Panc1 (cell line): ENCODE data around the gene STK4. TPM values are rescaled to one million over a fixed set of nuclear protein-coding genes. Genes with fewer than 3 reads are reported as not detected.

Experiments used
- ATAC-seq: fragments of 200-7000 bp; cut with Tn5 transposase; 2 replicates; pipeline ENCODE4 v1.9.1; 2020; ENCODE audit warnings: mild to moderate bottlenecking, moderate library complexity
- BruUV-seq: library from RNA; stranded (reverse); fragments of 400-500 nt; replicated peaks from 2 replicates; lab custom pipeline; 2021; lab: Mats Ljungman, UMichigan
- CTCF ChIA-PET: fragments of 300-600 bp; sonication (Branson Sonifier 250); formaldehyde crosslinking; loops from one replicate; lab custom pipeline; 2022; ENCODE audit warnings: antibody characterized with exemption; lab: Charles Lee
- POLR2A ChIA-PET: fragments of 300-600 bp; sonication (Branson Sonifier 250); formaldehyde crosslinking; loops from one replicate; lab custom pipeline; 2022; ENCODE audit warnings: antibody characterized with exemption; lab: Charles Lee
- DNase-seq: peaks from one replicate; pipeline ENCODE4 v3.0.0-alpha.2; 2010; ENCODE audit warnings: low read depth, low spot score
- H3K27ac ChIP-seq: 2 replicates; pipeline ENCODE4 v1.5.1; 2011; ENCODE audit warnings: mild to moderate bottlenecking, low read length, inconsistent platforms
- H3K27me3 ChIP-seq: fragments of 200-500 bp; sonication (Bioruptor generic); 2 replicates; pipeline ENCODE4 v1.6.0; 2014; ENCODE audit warnings: low read length, inconsistent platforms; ENCODE audit not compliant: control insufficient read depth, insufficient read depth
- H3K36me3 ChIP-seq: fragments of 200-500 bp; sonication (Bioruptor generic); 2 replicates; pipeline ENCODE4 v1.5.1; 2014; ENCODE audit warnings: inconsistent platforms, mild to moderate bottlenecking, low read length, moderate library complexity; ENCODE audit not compliant: control insufficient read depth, insufficient read depth
- H3K4me1 ChIP-seq: 2 replicates; pipeline ENCODE4 v1.5.1; 2011; ENCODE audit warnings: inconsistent platforms, mild to moderate bottlenecking, low read length, moderate library complexity; ENCODE audit not compliant: control insufficient read depth, insufficient read depth
- H3K4me3 ChIP-seq, 2 experiments: 2 replicates each; pipeline ENCODE4 v1.5.1; 2011 to 2012; ENCODE audit warnings: low read depth in 2 of 2, low read length in 2 of 2, mild to moderate bottlenecking in 2 of 2, inconsistent platforms in 1 of 2, moderate library complexity in 1 of 2
- H3K9me3 ChIP-seq: fragments of 200-500 bp; sonication (Bioruptor generic); 2 replicates; pipeline ENCODE4 v1.5.1; 2014; ENCODE audit warnings: low read depth, mild to moderate bottlenecking, inconsistent platforms, low read length, moderate library complexity; ENCODE audit not compliant: control insufficient read depth, insufficient read depth
- POLR2AphosphoS5 ChIP-seq: IDR thresholded peaks from 2 replicates; pipeline ENCODE4 v1.6.1; 2012; ENCODE audit warnings: mild to moderate bottlenecking, low read depth, low read length, moderate library complexity
- REST ChIP-seq, 2 experiments: IDR thresholded peaks; 2 replicates each; pipeline ENCODE4 v1.6.1; 2011 to 2012; ENCODE audit warnings: low read depth in 2 of 2, control low read depth in 1 of 2, low read length in 1 of 2, mild to moderate bottlenecking in 1 of 2, moderate library complexity in 1 of 2; ENCODE audit not compliant: insufficient read depth in 1 of 2
- SIN3A ChIP-seq: IDR thresholded peaks from 2 replicates; pipeline ENCODE4 v1.6.1; 2012; ENCODE audit warnings: low read depth, mild to moderate bottlenecking, low read length, moderate library complexity, borderline replicate concordance; ENCODE audit not compliant: insufficient read depth
- TCF7L2 ChIP-seq: IDR thresholded peaks from 2 replicates; pipeline ENCODE4 v1.6.1; 2011; ENCODE audit warnings: mild to moderate bottlenecking, low read depth, low read length, inconsistent platforms
- in situ Hi-C: cut with HindIII; loops from 2 replicates; pipeline ENCODE4 v1.10.0; 2016; ENCODE audit warnings: low sequenced_read_pairs, low pct_unique_long_range_greater_than_20kb
- intact Hi-C: fragments of 100-400 bp; cut with micrococcal nuclease; formaldehyde crosslinking; loops from one replicate; pipeline ENCODE4 v1.10.0; 2022; ENCODE audit not compliant: unreplicated experiment
- total RNA-seq: library from RNA; stranded (reverse); gene quantifications from one replicate; pipeline ENCODE4 v1.2.1, GENCODE V29; 2021; ENCODE audit not compliant: unreplicated experiment
- TF ChIP-seq, protein P1 (sequence below): fragments of 450-650 bp; IDR thresholded peaks from 2 replicates; pipeline ENCODE4 v1.5.1; 2017; ENCODE audit warnings: mild to moderate bottlenecking

The STK4 gene
- total RNA-seq, 1 experiment from 2014 or later = 50.2 TPM

GRCh38 chr20:44990957-44991356 is 24.6 kb downstream of the STK4 start:
- H3K9me3 ChIP-seq = no peaks in the 10 kb centered on the region
- DNase-seq = no peak
- ATAC-seq = no peak
- intact Hi-C loops = no loop called here
- no peak for TF ChIP-seq TCF7L2
- TF ChIP-seq SIN3A = no peak
- no peak overlapping the region for H3K4me3 ChIP-seq
- in situ Hi-C loops = no loop called here
- ChIA-PET CTCF (no interaction called here), POLR2A (no interaction called here)
- H3K36me3 ChIP-seq = peaks cover 15% of the 10 kb centered on the region
- no peak overlapping the region for H3K27ac ChIP-seq
- no TSS peak for BruUV-seq
- no peaks in the 10 kb centered on the region for H3K27me3 ChIP-seq
- H3K4me1 ChIP-seq = peaks cover 4% of the 10 kb centered on the region; the same call in 1 of the 2 replicates

- no peak overlapping the region for H3K27ac ChIP-seq
- in situ Hi-C loops (no loop called here), intact Hi-C loops (no loop called here)
- no peaks in the 10 kb centered on the region for H3K27me3 ChIP-seq
- peaks cover 4% of the 10 kb centered on the region; the same call in 1 of the 2 replicates for H3K36me3 ChIP-seq
- peaks cover 4% of the 10 kb centered on the region; the same call in 1 of the 2 replicates for H3K4me1 ChIP-seq
- no peak overlapping the region for H3K4me3 ChIP-seq
- ATAC-seq (no peak), DNase-seq (peak; percentile 24)
- BruUV-seq = no TSS peak
- H3K9me3 ChIP-seq = no peaks in the 10 kb centered on the region
- TF ChIP-seq SIN3A (no peak), POLR2AphosphoS5 (no peak), TCF7L2 (no peak), REST (IDR thresholded peaks at IDR 0.05; ENCODE audit: insufficient read depth in 1 of 2, low read depth in 2 of 2, low read length in 1 of 2) (no peak)
- TF ChIP-seq, protein P1, sequence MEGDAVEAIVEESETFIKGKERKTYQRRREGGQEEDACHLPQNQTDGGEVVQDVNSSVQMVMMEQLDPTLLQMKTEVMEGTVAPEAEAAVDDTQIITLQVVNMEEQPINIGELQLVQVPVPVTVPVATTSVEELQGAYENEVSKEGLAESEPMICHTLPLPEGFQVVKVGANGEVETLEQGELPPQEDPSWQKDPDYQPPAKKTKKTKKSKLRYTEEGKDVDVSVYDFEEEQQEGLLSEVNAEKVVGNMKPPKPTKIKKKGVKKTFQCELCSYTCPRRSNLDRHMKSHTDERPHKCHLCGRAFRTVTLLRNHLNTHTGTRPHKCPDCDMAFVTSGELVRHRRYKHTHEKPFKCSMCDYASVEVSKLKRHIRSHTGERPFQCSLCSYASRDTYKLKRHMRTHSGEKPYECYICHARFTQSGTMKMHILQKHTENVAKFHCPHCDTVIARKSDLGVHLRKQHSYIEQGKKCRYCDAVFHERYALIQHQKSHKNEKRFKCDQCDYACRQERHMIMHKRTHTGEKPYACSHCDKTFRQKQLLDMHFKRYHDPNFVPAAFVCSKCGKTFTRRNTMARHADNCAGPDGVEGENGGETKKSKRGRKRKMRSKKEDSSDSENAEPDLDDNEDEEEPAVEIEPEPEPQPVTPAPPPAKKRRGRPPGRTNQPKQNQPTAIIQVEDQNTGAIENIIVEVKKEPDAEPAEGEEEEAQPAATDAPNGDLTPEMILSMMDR = no peak
- CTCF ChIA-PET = interaction anchor here (0.6 kb wide), 1 partner anchor 19 kb away, joined by 4 read pairs; no protein-coding TSS in a partner anchor
- POLR2A ChIA-PET = no interaction called here
Measured at GRCh38 chr20:44993343-44993742, 27.0 kb downstream of the STK4 start.

- Histone ChIP-seq H3K27ac (no peak overlapping the region), H3K4me3 (no peak overlapping the region), H3K4me1 (no peaks in the 10 kb centered on the region), H3K9me3 (no peaks in the 10 kb centered on the region), H3K36me3 (peaks cover 8% of the 10 kb centered on the region; the same call in 1 of the 2 replicates), H3K27me3 (no peaks in the 10 kb centered on the region)
- intact Hi-C loops (no loop called here), in situ Hi-C loops (no loop called here)
- POLR2A ChIA-PET = interaction anchor here (0.5 kb wide), 1 partner anchor 1056 kb away, joined by 8 read pairs; no protein-coding TSS in a partner anchor
- ATAC-seq (no peak), DNase-seq (no peak)
- TF ChIP-seq POLR2AphosphoS5 (no peak), TCF7L2 (no peak), REST (IDR thresholded peaks at IDR 0.05; ENCODE audit: insufficient read depth in 1 of 2, low read depth in 2 of 2, low read length in 1 of 2) (no peak), SIN3A (no peak)
- TF ChIP-seq, protein P1 = no peak
- CTCF ChIA-PET = no interaction called here
- no TSS peak for BruUV-seq
Measured at GRCh38 chr20:44997171-44997570, 30.9 kb downstream of the STK4 start.
